WTC11 (cell line): ENCODE results near the gene PSMD8. TPM values are rescaled to one million over a fixed set of nuclear protein-coding genes. Genes with fewer than 3 reads are reported as not detected.

Experiments
- ATAC-seq: fragments of 200-7000 bp; cut with Tn5 transposase; 2 replicates; pipeline ENCODE4 v1.10.0; 2021; ENCODE audit warnings: mild to moderate bottlenecking, moderate library complexity
- CTCF ChIA-PET: fragments of 300-600 bp; sonication (Branson Sonifier 250); formaldehyde crosslinking; loops from one replicate; lab custom pipeline; 2021; ENCODE audit warnings: antibody characterized with exemption; lab: Charles Lee
- POLR2A ChIA-PET: fragments of 350-600 bp; sonication (Branson Sonifier 250); formaldehyde crosslinking; loops from one replicate; lab custom pipeline; 2021; ENCODE audit warnings: antibody characterized with exemption; lab: Charles Lee
- DNase-seq: peaks from one replicate; pipeline ENCODE4 v3.0.0; 2021; ENCODE audit warnings: low spot score
- H3K27ac Mint-ChIP-seq: 2 replicates; pipeline ENCODE4 v1.8.0; 2021; ENCODE audit warnings: mixed read lengths
- H3K27me3 Mint-ChIP-seq: 2 replicates; pipeline ENCODE4 v1.8.0; 2021; ENCODE audit warnings: low read depth, mild to moderate bottlenecking, moderate library complexity, mixed read lengths
- H3K36me3 Mint-ChIP-seq: 2 replicates; pipeline ENCODE4 v1.8.0; 2021; ENCODE audit warnings: mixed read lengths
- H3K4me1 Mint-ChIP-seq: 2 replicates; pipeline ENCODE4 v1.8.0; 2022; ENCODE audit warnings: mixed read lengths
- H3K4me3 Mint-ChIP-seq: 2 replicates; pipeline ENCODE4 v1.8.0; 2021; ENCODE audit warnings: mild to moderate bottlenecking, moderate library complexity, mixed read lengths
- H3K9me3 Mint-ChIP-seq: 2 replicates; pipeline ENCODE4 v1.8.0; 2021; ENCODE audit warnings: mixed read lengths
- CREB1 ChIP-seq: sonication (generic); formaldehyde crosslinking; IDR thresholded peaks from 2 replicates; pipeline ENCODE4 v1.8.0; 2023; ENCODE audit warnings: mild to moderate bottlenecking, missing genetic modification reagents
- ESRRA ChIP-seq: sonication (generic); formaldehyde crosslinking; IDR thresholded peaks from 2 replicates; pipeline ENCODE4 v1.8.1; 2022; ENCODE audit warnings: mild to moderate bottlenecking, missing genetic modification reagents, borderline replicate concordance
- FOXP1 ChIP-seq: sonication (generic); formaldehyde crosslinking; IDR thresholded peaks from 2 replicates; pipeline ENCODE4 v1.8.0; 2022; ENCODE audit warnings: missing genetic modification reagents, mild to moderate bottlenecking, moderate library complexity, borderline replicate concordance
- RELA ChIP-seq: sonication (generic); formaldehyde crosslinking; IDR thresholded peaks from 2 replicates; pipeline ENCODE4 v1.8.1; 2022; ENCODE audit warnings: missing genetic modification reagents, mild to moderate bottlenecking, borderline replicate concordance
- SP1 ChIP-seq: sonication (generic); formaldehyde crosslinking; conservative IDR thresholded peaks from 2 replicates; pipeline ENCODE4 v1.8.1; 2022; ENCODE audit warnings: missing genetic modification reagents
- total RNA-seq: library from RNA; stranded (reverse); gene quantifications from 3 replicates; pipeline ENCODE4 v1.2.3, GENCODE V29; 2021
- TF ChIP-seq, protein P1 (sequence below): sonication (generic); formaldehyde crosslinking; conservative IDR thresholded peaks from 2 replicates; pipeline ENCODE4 v1.8.1; 2023; ENCODE audit warnings: mild to moderate bottlenecking, low read depth, missing genetic modification reagents, moderate library complexity
- TF ChIP-seq, protein P2 (sequence below): sonication (generic); formaldehyde crosslinking; IDR thresholded peaks from 2 replicates; pipeline ENCODE4 v1.8.1; 2023; ENCODE audit warnings: mild to moderate bottlenecking, missing genetic modification reagents
- TF ChIP-seq, protein P3 (sequence below): sonication (generic); formaldehyde crosslinking; IDR thresholded peaks from 2 replicates; pipeline ENCODE4 v1.8.0; 2023; ENCODE audit warnings: missing genetic modification reagents
- TF ChIP-seq, protein P4 (sequence below): fragments of 250-450 bp; sonication (Bioruptor Pico); IDR thresholded peaks from 2 replicates; pipeline ENCODE4 v1.9.0; 2021; ENCODE audit warnings: mild to moderate bottlenecking, borderline replicate concordance
- TF ChIP-seq, protein P5 (sequence below): sonication (generic); formaldehyde crosslinking; IDR thresholded peaks from 2 replicates; pipeline ENCODE4 v1.8.1; 2023; ENCODE audit warnings: mild to moderate bottlenecking, moderate library complexity, missing genetic modification reagents
- TF ChIP-seq, protein P6 (sequence below): sonication (generic); formaldehyde crosslinking; IDR thresholded peaks from 2 replicates; pipeline ENCODE4 v1.8.1; 2022; ENCODE audit warnings: mild to moderate bottlenecking, missing genetic modification reagents, moderate library complexity, borderline replicate concordance

Gene PSMD8
- total RNA-seq, 1 experiment from 2014 or later: 167 TPM

DNA sequence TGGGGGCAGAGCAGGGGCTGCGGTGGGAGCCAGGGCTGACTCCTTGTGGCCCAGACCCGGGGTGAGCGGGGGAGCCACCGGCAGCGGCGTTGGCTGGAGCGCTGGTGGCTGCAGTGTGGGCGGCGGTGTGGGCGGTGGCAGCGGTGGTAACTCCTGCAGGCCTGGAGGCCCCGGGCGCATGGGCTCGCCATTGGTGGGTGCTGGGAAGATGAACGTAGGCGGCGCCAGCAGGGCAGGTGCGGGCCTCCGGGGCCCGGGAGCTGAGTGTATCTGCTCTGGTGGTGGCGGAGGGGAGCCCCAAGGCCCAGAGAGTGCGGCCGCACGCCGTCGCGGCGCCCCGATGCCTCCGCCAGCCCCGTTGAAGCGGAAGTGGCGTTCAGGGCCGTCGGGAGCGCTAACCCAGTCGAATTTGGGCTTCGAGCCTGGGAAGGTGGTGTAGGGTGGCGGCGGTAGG, 11.5 kb downstream of the PSMD8 start:
- ATAC-seq (no peak), DNase-seq (peak; percentile 46)
- ChIA-PET CTCF (interaction anchor here (0.5 to 5.4 kb wide), 9 partner anchors 11 to 407 kb away, joined by 3 to 94 read pairs (median 11); partner anchors contain the start of genes CATSPERG, FAM98C and PSMD8), POLR2A (interaction anchor here (1.4 kb wide), 1 partner anchor 9 kb away, joined by 3 read pairs; no protein-coding TSS in a partner anchor)
- Mint-ChIP-seq H3K9me3 (no peaks in the 10 kb centered on the region), H3K36me3 (peaks cover 25% of the 10 kb centered on the region), H3K27me3 (peaks cover 3% of the 10 kb centered on the region; the same call in 1 of the 2 replicates), H3K27ac (no peak overlapping the region), H3K4me1 (peaks cover 19% of the 10 kb centered on the region), H3K4me3 (no peak overlapping the region; the same call in 1 of the 2 replicates)
- TF ChIP-seq, protein P1, sequence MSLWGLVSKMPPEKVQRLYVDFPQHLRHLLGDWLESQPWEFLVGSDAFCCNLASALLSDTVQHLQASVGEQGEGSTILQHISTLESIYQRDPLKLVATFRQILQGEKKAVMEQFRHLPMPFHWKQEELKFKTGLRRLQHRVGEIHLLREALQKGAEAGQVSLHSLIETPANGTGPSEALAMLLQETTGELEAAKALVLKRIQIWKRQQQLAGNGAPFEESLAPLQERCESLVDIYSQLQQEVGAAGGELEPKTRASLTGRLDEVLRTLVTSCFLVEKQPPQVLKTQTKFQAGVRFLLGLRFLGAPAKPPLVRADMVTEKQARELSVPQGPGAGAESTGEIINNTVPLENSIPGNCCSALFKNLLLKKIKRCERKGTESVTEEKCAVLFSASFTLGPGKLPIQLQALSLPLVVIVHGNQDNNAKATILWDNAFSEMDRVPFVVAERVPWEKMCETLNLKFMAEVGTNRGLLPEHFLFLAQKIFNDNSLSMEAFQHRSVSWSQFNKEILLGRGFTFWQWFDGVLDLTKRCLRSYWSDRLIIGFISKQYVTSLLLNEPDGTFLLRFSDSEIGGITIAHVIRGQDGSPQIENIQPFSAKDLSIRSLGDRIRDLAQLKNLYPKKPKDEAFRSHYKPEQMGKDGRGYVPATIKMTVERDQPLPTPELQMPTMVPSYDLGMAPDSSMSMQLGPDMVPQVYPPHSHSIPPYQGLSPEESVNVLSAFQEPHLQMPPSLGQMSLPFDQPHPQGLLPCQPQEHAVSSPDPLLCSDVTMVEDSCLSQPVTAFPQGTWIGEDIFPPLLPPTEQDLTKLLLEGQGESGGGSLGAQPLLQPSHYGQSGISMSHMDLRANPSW (CRISPR knock-in tag): no peak
- TF ChIP-seq SP1 (CRISPR knock-in tag): no peak
- TF ChIP-seq, protein P2, sequence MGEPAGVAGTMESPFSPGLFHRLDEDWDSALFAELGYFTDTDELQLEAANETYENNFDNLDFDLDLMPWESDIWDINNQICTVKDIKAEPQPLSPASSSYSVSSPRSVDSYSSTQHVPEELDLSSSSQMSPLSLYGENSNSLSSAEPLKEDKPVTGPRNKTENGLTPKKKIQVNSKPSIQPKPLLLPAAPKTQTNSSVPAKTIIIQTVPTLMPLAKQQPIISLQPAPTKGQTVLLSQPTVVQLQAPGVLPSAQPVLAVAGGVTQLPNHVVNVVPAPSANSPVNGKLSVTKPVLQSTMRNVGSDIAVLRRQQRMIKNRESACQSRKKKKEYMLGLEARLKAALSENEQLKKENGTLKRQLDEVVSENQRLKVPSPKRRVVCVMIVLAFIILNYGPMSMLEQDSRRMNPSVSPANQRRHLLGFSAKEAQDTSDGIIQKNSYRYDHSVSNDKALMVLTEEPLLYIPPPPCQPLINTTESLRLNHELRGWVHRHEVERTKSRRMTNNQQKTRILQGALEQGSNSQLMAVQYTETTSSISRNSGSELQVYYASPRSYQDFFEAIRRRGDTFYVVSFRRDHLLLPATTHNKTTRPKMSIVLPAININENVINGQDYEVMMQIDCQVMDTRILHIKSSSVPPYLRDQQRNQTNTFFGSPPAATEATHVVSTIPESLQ (CRISPR knock-in tag): no peak
- TF ChIP-seq, protein P3, sequence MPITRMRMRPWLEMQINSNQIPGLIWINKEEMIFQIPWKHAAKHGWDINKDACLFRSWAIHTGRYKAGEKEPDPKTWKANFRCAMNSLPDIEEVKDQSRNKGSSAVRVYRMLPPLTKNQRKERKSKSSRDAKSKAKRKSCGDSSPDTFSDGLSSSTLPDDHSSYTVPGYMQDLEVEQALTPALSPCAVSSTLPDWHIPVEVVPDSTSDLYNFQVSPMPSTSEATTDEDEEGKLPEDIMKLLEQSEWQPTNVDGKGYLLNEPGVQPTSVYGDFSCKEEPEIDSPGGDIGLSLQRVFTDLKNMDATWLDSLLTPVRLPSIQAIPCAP (CRISPR knock-in tag): no peak
- TF ChIP-seq, protein P4, sequence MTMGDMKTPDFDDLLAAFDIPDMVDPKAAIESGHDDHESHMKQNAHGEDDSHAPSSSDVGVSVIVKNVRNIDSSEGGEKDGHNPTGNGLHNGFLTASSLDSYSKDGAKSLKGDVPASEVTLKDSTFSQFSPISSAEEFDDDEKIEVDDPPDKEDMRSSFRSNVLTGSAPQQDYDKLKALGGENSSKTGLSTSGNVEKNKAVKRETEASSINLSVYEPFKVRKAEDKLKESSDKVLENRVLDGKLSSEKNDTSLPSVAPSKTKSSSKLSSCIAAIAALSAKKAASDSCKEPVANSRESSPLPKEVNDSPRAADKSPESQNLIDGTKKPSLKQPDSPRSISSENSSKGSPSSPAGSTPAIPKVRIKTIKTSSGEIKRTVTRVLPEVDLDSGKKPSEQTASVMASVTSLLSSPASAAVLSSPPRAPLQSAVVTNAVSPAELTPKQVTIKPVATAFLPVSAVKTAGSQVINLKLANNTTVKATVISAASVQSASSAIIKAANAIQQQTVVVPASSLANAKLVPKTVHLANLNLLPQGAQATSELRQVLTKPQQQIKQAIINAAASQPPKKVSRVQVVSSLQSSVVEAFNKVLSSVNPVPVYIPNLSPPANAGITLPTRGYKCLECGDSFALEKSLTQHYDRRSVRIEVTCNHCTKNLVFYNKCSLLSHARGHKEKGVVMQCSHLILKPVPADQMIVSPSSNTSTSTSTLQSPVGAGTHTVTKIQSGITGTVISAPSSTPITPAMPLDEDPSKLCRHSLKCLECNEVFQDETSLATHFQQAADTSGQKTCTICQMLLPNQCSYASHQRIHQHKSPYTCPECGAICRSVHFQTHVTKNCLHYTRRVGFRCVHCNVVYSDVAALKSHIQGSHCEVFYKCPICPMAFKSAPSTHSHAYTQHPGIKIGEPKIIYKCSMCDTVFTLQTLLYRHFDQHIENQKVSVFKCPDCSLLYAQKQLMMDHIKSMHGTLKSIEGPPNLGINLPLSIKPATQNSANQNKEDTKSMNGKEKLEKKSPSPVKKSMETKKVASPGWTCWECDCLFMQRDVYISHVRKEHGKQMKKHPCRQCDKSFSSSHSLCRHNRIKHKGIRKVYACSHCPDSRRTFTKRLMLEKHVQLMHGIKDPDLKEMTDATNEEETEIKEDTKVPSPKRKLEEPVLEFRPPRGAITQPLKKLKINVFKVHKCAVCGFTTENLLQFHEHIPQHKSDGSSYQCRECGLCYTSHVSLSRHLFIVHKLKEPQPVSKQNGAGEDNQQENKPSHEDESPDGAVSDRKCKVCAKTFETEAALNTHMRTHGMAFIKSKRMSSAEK: no peak
- no peak for TF ChIP-seq FOXP1 (CRISPR knock-in tag)
- TF ChIP-seq, protein P5, sequence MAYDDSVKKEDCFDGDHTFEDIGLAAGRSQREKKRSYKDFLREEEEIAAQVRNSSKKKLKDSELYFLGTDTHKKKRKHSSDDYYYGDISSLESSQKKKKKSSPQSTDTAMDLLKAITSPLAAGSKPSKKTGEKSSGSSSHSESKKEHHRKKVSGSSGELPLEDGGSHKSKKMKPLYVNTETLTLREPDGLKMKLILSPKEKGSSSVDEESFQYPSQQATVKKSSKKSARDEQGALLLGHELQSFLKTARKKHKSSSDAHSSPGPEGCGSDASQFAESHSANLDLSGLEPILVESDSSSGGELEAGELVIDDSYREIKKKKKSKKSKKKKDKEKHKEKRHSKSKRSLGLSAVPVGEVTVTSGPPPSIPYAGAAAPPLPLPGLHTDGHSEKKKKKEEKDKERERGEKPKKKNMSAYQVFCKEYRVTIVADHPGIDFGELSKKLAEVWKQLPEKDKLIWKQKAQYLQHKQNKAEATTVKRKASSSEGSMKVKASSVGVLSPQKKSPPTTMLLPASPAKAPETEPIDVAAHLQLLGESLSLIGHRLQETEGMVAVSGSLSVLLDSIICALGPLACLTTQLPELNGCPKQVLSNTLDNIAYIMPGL (CRISPR knock-in tag): no peak
- TF ChIP-seq, protein P6, sequence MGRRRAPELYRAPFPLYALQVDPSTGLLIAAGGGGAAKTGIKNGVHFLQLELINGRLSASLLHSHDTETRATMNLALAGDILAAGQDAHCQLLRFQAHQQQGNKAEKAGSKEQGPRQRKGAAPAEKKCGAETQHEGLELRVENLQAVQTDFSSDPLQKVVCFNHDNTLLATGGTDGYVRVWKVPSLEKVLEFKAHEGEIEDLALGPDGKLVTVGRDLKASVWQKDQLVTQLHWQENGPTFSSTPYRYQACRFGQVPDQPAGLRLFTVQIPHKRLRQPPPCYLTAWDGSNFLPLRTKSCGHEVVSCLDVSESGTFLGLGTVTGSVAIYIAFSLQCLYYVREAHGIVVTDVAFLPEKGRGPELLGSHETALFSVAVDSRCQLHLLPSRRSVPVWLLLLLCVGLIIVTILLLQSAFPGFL (CRISPR knock-in tag): no peak
- TF ChIP-seq ESRRA (CRISPR knock-in tag): no peak
- no peak for TF ChIP-seq CREB1 (CRISPR knock-in tag)
- no peak for TF ChIP-seq RELA (CRISPR knock-in tag)
